Thyroid gland (tissue), 4 donors: ENCODE data around the gene RSPH4A. TPM values are rescaled to one million over a fixed set of nuclear protein-coding genes. Genes with fewer than 3 reads are reported as not detected.

Experiments used
- DNase-seq, 2 donors: peaks; one replicate each; pipeline ENCODE4 v3.0.0-alpha.2; 2019
- H3K27ac ChIP-seq, 3 donors: fragments of 200-600 bp; sonication (generic); 1 replicate in 2 of 3; 2 replicates in 1 of 3; pipeline ENCODE4 v1.5.1; 2016 to 2019; ENCODE audit warnings: mild to moderate bottlenecking in 1 of 3, moderate library complexity in 1 of 3
- H3K27me3 ChIP-seq: fragments of 200-600 bp; sonication (generic); one replicate; pipeline ENCODE4 v1.5.1; 2019
- H3K36me3 ChIP-seq, 2 donors: fragments of 200-600 bp; sonication (generic); one replicate each; pipeline ENCODE4 v1.5.1; 2016 to 2019
- H3K4me1 ChIP-seq, 2 donors: fragments of 200-600 bp; sonication (generic); one replicate each; pipeline ENCODE4 v1.5.1; 2017 to 2019
- H3K4me3 ChIP-seq, 3 donors: fragments of 200-600 bp; sonication (generic); replicated peaks in 1 of 3; 1 replicate in 2 of 3; 2 replicates in 1 of 3; pipeline ENCODE4 v1.5.1; 2016; ENCODE audit warnings: mild to moderate bottlenecking in 1 of 3
- H3K9me3 ChIP-seq: fragments of 200-600 bp; sonication (generic); one replicate; pipeline ENCODE4 v1.5.1; 2017
- POLR2A ChIP-seq, 2 donors: fragments of 450-650 bp; IDR thresholded peaks; one replicate each; pipeline ENCODE4 v1.6.1; 2017; ENCODE audit warnings: antibody characterized with exemption in 2 of 2, mild to moderate bottlenecking in 2 of 2, moderate library complexity in 1 of 2
- WGBS, 2 donors: methylation state at CpG; one replicate each; pipeline ENCODE4 v1.1.5; 2017; 5-methylcytosine and 5-hydroxymethylcytosine counted together
- intact Hi-C: fragments of 100-400 bp; cut with DNase I; formaldehyde crosslinking; loops from one replicate; pipeline ENCODE4 v1.15.1; 2023
- total RNA-seq, 4 donors: library from RNA; depleted of rRNA; stranded (reverse); fragments of >200 nt; gene quantifications; one replicate each; pipeline ENCODE4 v1.2.3, GENCODE V29; 2016
- TF ChIP-seq, protein P1 (sequence below), 6 experiments: fragments of 200-600 bp in 3 of 6; fragments of 450-650 bp in 3 of 6; sonication (generic) in 3 of 6; IDR thresholded peaks; one replicate each; pipeline ENCODE4 v1.5.1; 2016 to 2019; ENCODE audit warnings: antibody characterized with exemption in 6 of 6, mild to moderate bottlenecking in 2 of 6, inconsistent platforms in 1 of 6, moderate library complexity in 1 of 6

The RSPH4A gene
- total RNA-seq, 4 donors from 2014 or later = 1.2 to 1.6 (median 1.4) TPM

GRCh38 chr6:116624036-116624805 is 7.9 kb downstream of the RSPH4A start:
- Histone ChIP-seq H3K36me3 (no peaks in the 10 kb centered on the region), H3K4me3 (no peak overlapping the region), H3K9me3 (no peaks in the 10 kb centered on the region), H3K27ac (no peak overlapping the region), H3K4me1 (peaks cover 0 to 7% of the 10 kb centered on the region in 2 donors), H3K27me3 (no peaks in the 10 kb centered on the region)
- DNase-seq = no peak
- no peak for TF ChIP-seq POLR2A (IDR thresholded peaks at IDR 0.05)
- TF ChIP-seq, protein P1, sequence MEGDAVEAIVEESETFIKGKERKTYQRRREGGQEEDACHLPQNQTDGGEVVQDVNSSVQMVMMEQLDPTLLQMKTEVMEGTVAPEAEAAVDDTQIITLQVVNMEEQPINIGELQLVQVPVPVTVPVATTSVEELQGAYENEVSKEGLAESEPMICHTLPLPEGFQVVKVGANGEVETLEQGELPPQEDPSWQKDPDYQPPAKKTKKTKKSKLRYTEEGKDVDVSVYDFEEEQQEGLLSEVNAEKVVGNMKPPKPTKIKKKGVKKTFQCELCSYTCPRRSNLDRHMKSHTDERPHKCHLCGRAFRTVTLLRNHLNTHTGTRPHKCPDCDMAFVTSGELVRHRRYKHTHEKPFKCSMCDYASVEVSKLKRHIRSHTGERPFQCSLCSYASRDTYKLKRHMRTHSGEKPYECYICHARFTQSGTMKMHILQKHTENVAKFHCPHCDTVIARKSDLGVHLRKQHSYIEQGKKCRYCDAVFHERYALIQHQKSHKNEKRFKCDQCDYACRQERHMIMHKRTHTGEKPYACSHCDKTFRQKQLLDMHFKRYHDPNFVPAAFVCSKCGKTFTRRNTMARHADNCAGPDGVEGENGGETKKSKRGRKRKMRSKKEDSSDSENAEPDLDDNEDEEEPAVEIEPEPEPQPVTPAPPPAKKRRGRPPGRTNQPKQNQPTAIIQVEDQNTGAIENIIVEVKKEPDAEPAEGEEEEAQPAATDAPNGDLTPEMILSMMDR (IDR thresholded peaks at IDR 0.05) = no peak
- 83 to 90% methylated on average over 3 of the region's 3 CpGs for WGBS, 2 donors
- intact Hi-C loops = no loop called here

- H3K27ac ChIP-seq = no peak overlapping the region
- no peak for DNase-seq
- intact Hi-C loops = no loop called here
- peaks cover 0 to 7% of the 10 kb centered on the region in 2 donors for H3K4me1 ChIP-seq
- no peak for TF ChIP-seq POLR2A (IDR thresholded peaks at IDR 0.05)
- TF ChIP-seq, protein P1 (IDR thresholded peaks at IDR 0.05) = no peak
- H3K9me3 ChIP-seq = no peaks in the 10 kb centered on the region
- no peaks in the 10 kb centered on the region for H3K36me3 ChIP-seq
- H3K27me3 ChIP-seq = no peaks in the 10 kb centered on the region
- 35 to 50% methylated on average over 3 of the region's 3 CpGs for WGBS, 2 donors
- H3K4me3 ChIP-seq = no peak overlapping the region
Observed at GRCh38 chr6:116625872-116626271, 9.6 kb downstream of the RSPH4A start.

DNA sequence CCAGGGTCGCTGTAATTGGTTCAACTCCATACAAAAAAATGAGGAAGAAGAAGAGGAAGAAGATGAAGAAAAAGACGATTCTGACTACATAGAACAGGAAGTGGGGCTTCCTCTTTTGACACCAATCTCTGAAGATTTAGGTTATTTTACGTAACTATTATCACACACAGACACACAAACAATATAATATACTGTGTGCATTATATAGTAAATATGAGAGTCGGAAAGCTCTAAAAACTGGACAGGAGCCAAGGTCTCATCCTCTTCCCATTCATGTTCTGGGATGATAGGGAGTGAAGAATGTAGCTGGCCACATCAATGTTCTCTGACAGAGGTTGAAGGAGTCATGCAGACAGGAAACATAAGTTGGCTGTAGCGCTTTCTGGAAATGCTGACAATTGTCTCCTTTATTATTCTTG is 13.3 kb downstream of the RSPH4A start:
- WGBS, 2 donors = 63 to 80% methylated on average over 5 of the region's 5 CpGs
- intact Hi-C loops = no loop called here
- no peaks in the 10 kb centered on the region for H3K4me1 ChIP-seq

GRCh38 chr6:116631379-116631990 is 15.2 kb downstream of the RSPH4A start:
- WGBS, 2 donors = 51 to 71% methylated on average over 5 of the region's 5 CpGs
- H3K9me3 ChIP-seq = no peaks in the 10 kb centered on the region
- TF ChIP-seq POLR2A (IDR thresholded peaks at IDR 0.05) = no peak
- TF ChIP-seq, protein P1 (IDR thresholded peaks at IDR 0.05) = no peak
- H3K4me3 ChIP-seq = no peak overlapping the region
- peak in 1 of 2 donors; percentile 12 for DNase-seq
- H3K27ac ChIP-seq = no peak overlapping the region
- no peaks in the 10 kb centered on the region for H3K36me3 ChIP-seq
- intact Hi-C loops = no loop called here
- no peaks in the 10 kb centered on the region for H3K4me1 ChIP-seq
- H3K27me3 ChIP-seq = no peaks in the 10 kb centered on the region

More for the DNA sequence above, 13.3 kb downstream of the RSPH4A start:
- TF ChIP-seq POLR2A (IDR thresholded peaks at IDR 0.05) = no peak
- TF ChIP-seq, protein P1 (IDR thresholded peaks at IDR 0.05) = no peak
- no peaks in the 10 kb centered on the region for H3K9me3 ChIP-seq
- H3K27ac ChIP-seq = no peak overlapping the region
- no peaks in the 10 kb centered on the region for H3K36me3 ChIP-seq
- no peak for DNase-seq
- no peaks in the 10 kb centered on the region for H3K27me3 ChIP-seq
- no peak overlapping the region for H3K4me3 ChIP-seq

GRCh38 chr6:116633685-116634084 is 17.4 kb downstream of the RSPH4A start:
- no peak overlapping the region for H3K4me3 ChIP-seq
- no peaks in the 10 kb centered on the region for H3K27me3 ChIP-seq
- H3K36me3 ChIP-seq = no peaks in the 10 kb centered on the region
- intact Hi-C loops = no loop called here
- no peak for DNase-seq
- no peaks in the 10 kb centered on the region for H3K9me3 ChIP-seq
- TF ChIP-seq POLR2A (IDR thresholded peaks at IDR 0.05) = no peak
- TF ChIP-seq, protein P1 (IDR thresholded peaks at IDR 0.05) = peak in 1 of 6 experiments; percentile 4
- no peak overlapping the region for H3K27ac ChIP-seq
- 83 to 95% methylated on average over 2 of the region's 2 CpGs for WGBS, 2 donors
- no peaks in the 10 kb centered on the region for H3K4me1 ChIP-seq
